Panc1 (cell line): ENCODE measurements around the gene LTO1.

Experiments
- CTCF ChIP-seq: fragments of 450-650 bp; IDR thresholded peaks from 2 replicates; pipeline ENCODE4 v1.5.1; 2017; ENCODE audit warnings: mild to moderate bottlenecking
- POLR2AphosphoS5 ChIP-seq: IDR thresholded peaks from 2 replicates; pipeline ENCODE4 v1.6.1; 2012; ENCODE audit warnings: mild to moderate bottlenecking, low read depth, low read length, moderate library complexity
- REST ChIP-seq, 2 experiments: IDR thresholded peaks; 2 replicates each; pipeline ENCODE4 v1.6.1; 2011 to 2012; ENCODE audit warnings: low read depth in 2 of 2, control low read depth in 1 of 2, low read length in 1 of 2, mild to moderate bottlenecking in 1 of 2, moderate library complexity in 1 of 2; ENCODE audit not compliant: insufficient read depth in 1 of 2
- TCF7L2 ChIP-seq: IDR thresholded peaks from 2 replicates; pipeline ENCODE4 v1.6.1; 2011; ENCODE audit warnings: mild to moderate bottlenecking, low read depth, low read length, inconsistent platforms

- TF ChIP-seq TCF7L2: no peak
- TF ChIP-seq CTCF: peak; percentile 99
- TF ChIP-seq POLR2AphosphoS5: no peak
- no peak for TF ChIP-seq REST (IDR thresholded peaks at IDR 0.05; ENCODE audit: insufficient read depth in 1 of 2, low read depth in 2 of 2, low read length in 1 of 2)
Observed at GRCh38 chr11:69670158-69670845, 4.9 kb downstream of the LTO1 start.
